Measurements from ENCODE around the gene SRD5A1.
"Not testable (repeated sequence)": the region's sequence is repeated elsewhere in the genome, so short reads cannot be mapped to it uniquely, and the experiment has no call there.

SRD5A1 gene

DNA sequence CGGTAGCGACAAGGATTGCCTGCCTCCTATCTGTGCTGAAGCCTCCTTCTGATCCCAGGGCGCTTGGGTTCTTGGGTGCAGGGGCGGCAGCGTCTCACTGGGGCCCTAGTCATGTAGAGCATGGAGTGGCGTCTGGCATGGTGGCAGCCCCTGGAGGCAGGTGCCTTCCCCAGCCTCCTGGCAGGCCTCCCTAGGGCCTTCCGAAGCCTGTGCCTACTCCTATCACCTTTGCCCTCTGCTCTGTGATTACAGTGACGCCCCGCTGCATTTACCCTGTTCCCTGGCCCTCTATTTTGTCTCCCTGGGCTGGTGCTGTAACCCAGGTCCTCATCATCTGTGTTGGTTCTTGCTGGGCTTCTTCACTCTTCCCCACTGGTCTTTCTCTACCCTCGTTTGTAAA, 3.8 kb downstream of the SRD5A1 start:
- TF ChIP-seq, protein P1, sequence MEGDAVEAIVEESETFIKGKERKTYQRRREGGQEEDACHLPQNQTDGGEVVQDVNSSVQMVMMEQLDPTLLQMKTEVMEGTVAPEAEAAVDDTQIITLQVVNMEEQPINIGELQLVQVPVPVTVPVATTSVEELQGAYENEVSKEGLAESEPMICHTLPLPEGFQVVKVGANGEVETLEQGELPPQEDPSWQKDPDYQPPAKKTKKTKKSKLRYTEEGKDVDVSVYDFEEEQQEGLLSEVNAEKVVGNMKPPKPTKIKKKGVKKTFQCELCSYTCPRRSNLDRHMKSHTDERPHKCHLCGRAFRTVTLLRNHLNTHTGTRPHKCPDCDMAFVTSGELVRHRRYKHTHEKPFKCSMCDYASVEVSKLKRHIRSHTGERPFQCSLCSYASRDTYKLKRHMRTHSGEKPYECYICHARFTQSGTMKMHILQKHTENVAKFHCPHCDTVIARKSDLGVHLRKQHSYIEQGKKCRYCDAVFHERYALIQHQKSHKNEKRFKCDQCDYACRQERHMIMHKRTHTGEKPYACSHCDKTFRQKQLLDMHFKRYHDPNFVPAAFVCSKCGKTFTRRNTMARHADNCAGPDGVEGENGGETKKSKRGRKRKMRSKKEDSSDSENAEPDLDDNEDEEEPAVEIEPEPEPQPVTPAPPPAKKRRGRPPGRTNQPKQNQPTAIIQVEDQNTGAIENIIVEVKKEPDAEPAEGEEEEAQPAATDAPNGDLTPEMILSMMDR (IDR thresholded peaks at IDR 0.05; ENCODE audit: control insufficient read depth, extremely low read depth, insufficient read depth): no peak
- no peak overlapping the region for H3K4me3 ChIP-seq (ENCODE audit: low read depth, low read length)
- DNase-seq (ENCODE audit: low read depth): no peak

DNA sequence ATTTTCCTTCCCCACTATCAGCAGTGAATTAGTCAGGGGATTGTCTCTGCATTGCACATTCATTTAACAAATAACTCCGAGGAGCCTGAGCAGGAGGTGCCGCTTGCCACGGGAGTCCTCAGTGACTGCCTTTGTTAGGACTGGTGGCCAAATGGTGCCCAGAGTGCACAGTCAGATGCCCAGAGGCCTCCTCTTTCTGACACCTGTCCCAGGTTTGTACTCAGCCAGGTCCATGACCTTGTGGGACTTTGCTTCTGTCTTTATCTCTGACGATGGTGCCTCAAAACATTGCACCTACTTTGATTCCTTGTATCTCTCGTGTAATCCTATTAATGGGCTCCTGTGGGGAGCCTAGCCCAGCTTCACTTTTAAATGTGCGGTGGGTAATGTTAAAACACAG, 4.3 kb downstream of the SRD5A1 start:
- TF ChIP-seq, protein P1 (IDR thresholded peaks at IDR 0.05; ENCODE audit: control insufficient read depth, extremely low read depth, insufficient read depth): no peak
- no peak for DNase-seq (ENCODE audit: low read depth)
- no peak overlapping the region for H3K4me3 ChIP-seq (ENCODE audit: low read depth, low read length)

DNA sequence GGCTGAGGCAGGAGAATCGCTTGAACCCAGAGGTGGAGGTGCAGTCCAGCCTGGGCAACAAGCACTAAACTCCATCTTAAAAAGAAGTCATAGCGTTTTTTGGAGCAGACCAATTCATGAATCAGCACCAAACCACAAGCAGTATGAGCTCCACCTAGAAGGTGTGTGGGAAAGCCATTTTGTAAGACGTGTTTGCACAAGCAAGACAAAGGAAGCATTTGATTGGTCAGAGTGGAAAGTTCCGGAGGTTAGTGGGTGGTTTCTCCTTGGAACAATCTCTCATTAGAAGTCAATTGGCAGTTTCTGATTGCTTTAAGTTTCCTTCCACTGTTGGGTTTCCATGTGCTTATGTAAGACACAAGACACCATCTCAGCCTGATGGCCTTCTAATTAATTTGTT, 5.0 kb downstream of the SRD5A1 start:
- H3K4me3 ChIP-seq (ENCODE audit: low read depth, low read length): no peak overlapping the region
- DNase-seq (ENCODE audit: low read depth): no peak
- TF ChIP-seq, protein P1 (IDR thresholded peaks at IDR 0.05; ENCODE audit: control insufficient read depth, extremely low read depth, insufficient read depth): no peak

DNA sequence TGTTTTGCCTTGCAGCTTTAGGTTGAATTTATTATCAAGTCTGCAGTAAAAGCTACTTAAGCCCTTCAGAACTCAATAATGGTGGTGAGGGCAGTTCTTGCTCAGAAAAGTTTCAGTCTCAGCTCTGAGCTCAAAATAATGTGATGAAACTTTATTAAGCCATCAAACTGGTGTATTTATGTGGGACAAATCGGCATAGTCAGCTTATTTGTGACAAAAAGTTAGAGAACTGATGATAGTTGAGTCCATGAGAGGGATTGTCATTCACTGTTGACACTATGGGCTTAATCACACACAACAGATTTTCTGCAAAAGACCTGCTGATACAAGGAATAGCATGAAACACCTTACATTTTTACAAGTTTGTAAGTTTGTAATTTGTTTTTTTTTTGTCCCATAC, 9.4 kb downstream of the SRD5A1 start:
- TF ChIP-seq, protein P1 (IDR thresholded peaks at IDR 0.05; ENCODE audit: control insufficient read depth, extremely low read depth, insufficient read depth): no peak
- no peak overlapping the region for H3K4me3 ChIP-seq (ENCODE audit: low read depth, low read length)
- DNase-seq (ENCODE audit: low read depth): no peak

DNA sequence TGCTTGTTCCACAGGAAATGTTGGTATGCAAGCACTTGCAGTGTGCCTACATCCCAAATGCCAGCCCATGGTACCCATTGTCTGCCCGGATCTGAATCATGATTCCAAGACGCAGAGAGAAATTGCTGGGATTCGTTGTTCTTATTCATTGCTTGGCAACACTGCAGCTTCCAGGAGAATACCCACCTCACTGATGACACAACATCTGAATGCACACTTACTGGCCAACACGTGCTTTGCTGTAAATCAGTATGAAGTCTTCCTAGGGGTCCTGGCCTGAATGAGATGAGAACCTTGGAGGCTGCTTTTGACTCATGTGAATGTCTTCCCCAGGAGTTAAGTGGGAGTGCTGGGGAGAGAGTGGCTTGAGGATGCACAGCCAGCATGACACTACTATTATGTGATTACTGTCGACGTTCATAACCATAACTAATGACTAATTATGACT, 11.6 kb downstream of the SRD5A1 start:
- H3K4me3 ChIP-seq (ENCODE audit: low read depth, low read length): no peak overlapping the region
- DNase-seq (ENCODE audit: low read depth): no peak
- TF ChIP-seq, protein P1 (IDR thresholded peaks at IDR 0.05; ENCODE audit: control insufficient read depth, extremely low read depth, insufficient read depth): no peak

DNA sequence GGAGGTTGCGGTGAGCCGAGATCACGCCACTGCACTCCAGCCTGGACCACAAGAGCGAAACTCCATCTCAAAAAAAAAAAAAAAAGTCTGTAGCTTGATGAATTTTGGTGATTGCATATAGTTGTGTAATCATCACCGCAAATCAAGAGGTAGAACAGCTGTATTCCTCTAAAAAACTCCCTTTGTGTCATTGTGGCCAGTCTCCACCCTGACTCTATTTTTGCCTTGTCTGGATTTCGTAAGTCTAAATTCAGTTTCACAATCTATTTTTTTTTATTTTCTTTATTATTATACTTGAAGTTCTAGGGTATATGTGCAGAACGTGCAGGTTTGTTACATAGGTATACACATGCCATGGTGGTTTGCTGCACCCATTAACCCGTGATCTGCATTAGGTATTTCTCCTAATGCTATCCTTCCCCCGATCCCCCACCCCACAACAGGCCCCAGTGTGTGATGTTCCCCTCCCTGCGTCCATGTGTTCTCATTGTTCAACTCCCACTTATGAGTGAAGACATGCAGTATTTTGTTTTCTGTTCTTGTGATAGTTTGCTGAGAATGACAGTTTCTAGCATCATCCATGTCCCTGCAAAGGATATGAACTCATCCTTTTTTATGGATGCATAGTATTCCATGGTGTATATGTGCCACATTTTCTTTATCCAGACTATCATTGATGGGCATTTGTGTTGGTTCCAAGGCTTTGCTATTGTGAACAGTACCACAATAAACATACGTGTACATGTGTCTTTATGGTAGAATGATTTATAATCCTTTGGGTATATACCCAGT, 12.5 kb downstream of the SRD5A1 start:
- not testable (repeated sequence) for DNase-seq (ENCODE audit: low read depth)

DNA sequence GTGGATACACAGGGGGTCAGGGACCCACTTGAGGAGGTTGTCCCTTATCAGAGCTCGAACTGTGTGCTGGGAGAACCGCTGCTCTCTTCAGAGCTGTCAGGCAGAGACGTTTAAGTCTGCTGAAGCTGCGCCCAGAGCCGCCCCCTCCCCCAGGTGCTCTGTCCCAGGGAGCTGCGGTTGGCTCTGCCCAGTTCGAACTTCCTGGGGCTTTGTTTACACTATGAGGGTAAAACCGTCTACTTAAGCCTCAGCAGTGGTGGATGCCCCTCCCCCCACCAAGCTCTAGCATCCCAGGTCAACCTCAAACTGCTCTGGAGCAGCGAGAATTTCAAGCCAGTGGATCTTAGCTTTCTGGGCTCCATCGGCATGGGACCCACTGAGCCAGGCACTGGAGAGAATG, 15.9 kb downstream of the SRD5A1 start:
- no peak for DNase-seq (ENCODE audit: low read depth)
- H3K4me3 ChIP-seq (ENCODE audit: low read depth, low read length): no peak overlapping the region
- TF ChIP-seq, protein P1 (IDR thresholded peaks at IDR 0.05; ENCODE audit: control insufficient read depth, extremely low read depth, insufficient read depth): no peak

More for the DNA sequence above, 12.5 kb downstream of the SRD5A1 start:
- H3K4me3 ChIP-seq (ENCODE audit: low read depth, low read length): not testable (repeated sequence)
